ENCODE results near the gene LPCAT3.

The LPCAT3 gene

DNA sequence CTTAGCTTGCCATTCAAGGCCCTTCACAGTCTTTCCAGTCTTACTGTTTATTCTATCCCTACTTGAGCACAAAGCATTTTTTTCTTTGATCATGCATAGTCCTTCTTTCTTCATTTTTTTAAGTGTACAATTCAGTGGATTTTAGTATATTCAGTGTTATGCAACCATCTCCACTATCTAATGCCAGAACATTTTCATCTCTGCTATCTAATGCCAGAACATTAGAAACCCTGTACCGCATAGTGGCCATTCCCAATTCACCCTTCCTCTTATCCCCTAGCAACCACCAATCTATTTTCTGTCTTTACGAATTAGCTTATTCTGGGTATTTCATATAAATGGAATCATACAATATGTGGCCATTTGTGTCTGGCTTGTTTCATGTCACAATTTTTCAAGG lies 13.4 kb downstream of the LPCAT3 start:
- DNase-seq: no peak
- intact Hi-C loops (cut with DNase I): no loop called here

DNA sequence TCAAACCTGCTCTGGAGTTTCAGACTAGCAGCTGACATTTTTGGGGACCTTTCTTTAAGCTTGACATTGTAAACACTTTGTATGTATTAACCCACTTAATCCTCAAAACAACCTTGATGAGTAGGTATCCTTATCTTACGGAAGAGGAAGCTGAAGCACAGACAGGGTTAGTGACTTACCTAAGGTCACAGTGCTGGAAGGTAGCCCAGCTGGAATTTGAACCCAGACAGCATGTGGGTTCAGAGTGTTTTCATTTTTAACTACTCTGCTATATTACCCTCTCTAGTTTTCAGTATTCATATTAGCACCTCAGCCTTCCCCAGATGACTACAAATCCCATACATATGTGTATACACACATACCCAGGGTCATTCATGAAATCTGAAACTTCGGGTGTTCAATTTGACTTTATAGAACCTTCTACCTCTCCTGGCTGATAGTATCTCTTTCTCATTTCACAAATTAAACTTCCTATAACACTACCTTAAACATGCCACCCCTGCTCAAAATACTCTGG lies 13.9 kb downstream of the LPCAT3 start:
- intact Hi-C loops (cut with DNase I): no loop called here
- no peak for DNase-seq

DNA sequence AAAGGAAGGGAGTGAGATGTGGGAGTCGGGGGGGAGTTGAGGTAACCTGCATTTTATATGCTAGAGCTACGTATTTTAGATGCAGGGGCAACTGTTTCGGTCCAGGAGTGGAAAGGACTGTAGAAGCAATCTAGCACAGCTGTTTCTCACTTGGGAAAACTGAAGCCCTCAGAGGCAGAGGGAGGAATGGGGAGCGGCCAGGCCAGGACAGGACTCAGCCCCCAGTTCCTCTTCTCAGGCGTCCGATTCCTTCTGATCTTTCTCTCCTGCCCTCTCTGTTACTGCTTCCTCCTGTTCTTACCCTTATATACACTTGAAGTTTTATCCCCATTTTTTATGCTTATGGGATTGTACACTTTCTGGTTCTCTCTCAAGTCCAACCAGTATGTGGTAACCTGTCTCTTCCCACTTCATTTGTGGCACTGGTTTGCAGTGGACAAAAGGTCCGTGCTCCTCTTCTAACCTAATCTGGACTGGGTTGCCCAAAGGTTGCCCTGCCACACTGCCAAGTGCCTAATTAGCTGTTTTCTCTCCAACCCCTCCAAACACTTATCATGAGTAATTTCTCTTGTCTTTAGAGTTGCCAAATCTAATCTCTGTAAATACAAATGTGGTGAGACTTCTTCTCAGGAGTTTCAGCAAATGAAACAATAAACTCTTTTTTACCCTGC lies 16.2 kb downstream of the LPCAT3 start:
- intact Hi-C loops (cut with DNase I): no loop called here
- no peak for DNase-seq

DNA sequence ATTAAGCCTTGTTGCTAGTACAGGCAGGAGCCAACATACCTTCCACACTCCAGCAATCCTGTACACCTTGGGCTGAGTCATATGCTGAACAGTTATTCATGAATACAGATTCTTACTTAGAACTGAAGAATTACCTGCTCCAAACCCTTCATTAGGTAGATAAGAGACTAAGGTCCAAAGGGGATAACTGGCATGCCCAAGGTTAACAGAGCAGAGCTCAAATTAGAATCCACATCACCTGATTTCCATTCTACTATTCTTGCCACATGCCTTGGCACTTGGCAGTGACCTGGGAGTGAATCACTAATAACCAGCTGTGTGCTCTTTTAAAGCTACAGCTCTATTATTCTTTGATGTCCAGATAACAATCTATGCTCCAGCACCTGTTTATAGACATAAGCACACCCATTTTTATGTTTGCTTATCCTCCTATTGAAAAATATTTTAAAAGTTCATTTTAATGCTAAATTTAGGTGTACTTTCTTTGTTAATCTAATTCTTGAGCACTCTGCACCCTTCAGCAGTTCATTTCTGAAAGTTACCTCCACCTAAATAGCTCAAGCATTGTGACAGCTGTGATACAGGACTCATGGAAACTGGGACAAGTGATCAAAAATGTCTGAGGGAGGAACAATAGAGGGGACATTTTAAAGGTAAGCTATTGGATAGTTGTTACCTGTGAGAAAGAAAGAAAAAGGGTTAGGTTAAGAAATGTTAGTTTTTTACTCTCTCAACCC lies 19.4 kb downstream of the LPCAT3 start:
- intact Hi-C loops (cut with DNase I): no loop called here
- no peak for DNase-seq

DNA sequence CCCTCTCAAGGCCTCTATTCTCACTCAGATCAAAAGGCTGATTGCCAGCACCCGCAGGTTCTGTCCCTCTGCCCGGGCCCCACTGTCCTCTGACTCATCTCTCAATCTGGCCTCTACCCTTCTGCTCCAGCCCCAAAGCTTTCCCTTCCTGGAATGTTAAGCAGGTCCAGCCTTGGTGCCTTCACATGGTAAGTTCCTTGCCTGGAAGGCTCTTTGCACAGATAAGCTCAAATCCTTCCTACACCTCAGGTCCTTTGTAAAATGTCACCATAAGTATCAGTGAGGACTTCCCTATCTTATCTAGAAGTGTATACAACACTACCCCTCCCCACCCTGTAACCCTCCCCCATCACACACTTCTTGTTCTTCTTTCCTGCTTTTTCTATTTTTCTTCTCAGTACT lies 22.2 kb downstream of the LPCAT3 start:
- intact Hi-C loops (cut with DNase I): no loop called here
- DNase-seq: no peak

DNA sequence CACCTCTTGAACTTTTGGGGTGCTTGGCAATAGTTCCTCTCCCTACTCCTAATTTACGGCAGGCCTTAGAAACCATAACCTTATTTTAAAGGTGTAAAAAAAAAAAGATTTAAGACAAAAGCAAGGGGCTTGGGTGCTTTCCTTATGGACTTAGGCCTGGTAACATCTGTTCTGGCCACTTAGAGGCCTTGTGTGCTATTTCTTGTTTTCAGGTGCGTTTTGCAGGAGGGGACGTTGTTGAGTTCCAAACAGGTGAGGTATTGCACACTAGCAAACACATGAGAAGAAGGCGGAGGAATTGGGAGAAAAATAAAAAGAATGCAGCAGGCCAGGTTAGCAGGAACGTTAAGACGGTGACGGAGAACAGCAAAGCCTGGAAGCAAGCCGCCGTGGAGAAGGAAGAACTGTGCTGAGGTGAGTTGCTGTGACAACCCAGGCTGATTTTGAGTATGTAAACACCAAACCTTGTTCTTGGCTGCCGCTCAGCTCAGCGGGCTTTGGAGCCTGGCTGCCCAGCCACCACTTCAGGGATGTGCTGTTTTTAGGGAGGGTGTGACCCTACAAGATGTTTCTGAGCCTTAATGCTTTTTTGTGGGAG lies 30.2 kb downstream of the LPCAT3 start:
- intact Hi-C loops (cut with DNase I): no loop called here
- peak in 2 of 10 donors; percentile 34 to 71 for DNase-seq

DNA sequence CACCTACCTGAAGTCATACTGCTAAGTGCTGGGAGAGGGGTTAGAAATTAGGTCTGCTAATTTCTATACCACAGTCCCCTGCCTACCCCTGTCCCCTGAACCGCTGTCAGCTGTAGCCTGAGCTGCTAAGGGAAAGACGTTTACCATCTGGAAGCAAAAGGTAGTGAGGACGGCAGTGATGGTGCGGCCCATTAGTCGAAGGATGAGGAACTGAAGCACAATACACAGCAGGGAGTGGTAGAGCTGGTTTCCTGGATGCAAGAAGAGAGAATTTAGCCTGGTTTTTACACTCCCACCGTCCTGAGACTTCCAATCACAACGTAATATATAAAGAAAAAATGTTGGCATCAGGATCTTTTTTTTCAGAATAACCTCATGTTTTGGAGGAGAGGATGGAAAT lies 35.7 kb downstream of the LPCAT3 start:
- intact Hi-C loops (cut with DNase I): no loop called here

DNA sequence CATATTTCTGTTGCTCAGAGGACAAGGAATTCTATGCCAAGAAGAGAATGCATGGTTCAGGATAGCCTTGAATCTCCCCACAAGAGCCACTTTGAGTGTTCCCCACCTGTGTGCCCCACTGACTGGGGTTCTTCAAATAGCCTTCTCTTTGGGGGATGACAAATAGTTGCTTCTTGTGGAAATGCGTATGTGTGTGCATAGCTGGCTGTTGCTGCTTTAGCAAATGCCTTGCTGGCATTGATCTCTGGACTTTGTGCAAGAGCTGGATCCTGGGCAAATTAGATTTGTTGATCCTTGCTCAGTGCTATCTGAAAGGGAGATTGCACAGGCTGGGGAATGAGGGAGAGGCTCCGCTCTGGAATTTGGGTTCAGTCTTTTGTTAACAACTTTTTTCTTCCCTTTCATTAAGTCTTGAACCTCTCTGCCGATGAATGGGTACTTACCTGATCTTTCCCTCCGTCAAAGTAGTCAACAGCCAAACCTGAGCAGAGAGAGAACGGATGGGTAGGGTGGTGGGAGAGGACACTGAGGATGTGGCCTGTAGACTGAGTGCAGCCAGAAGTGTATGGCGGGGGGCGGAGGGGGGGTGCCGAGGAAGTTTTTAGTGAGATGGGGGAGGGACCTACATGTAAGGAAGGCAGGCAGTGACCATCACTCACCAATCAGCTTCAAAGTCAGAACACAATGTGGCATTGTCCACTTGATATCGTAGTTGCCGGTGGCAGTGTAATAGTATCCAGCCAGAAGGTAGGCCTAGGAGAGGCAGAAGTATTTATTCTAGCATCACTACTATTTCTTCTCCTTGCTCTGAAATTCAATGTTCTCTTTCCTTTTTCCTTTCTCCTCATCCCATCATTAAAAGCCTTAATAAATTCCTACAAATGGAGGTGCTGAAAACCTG lies 36.9 kb downstream of the LPCAT3 start:
- no peak for DNase-seq
- intact Hi-C loops (cut with DNase I): no loop called here

More for the DNA sequence above, 35.7 kb downstream of the LPCAT3 start:
- no peak for DNase-seq

DNA sequence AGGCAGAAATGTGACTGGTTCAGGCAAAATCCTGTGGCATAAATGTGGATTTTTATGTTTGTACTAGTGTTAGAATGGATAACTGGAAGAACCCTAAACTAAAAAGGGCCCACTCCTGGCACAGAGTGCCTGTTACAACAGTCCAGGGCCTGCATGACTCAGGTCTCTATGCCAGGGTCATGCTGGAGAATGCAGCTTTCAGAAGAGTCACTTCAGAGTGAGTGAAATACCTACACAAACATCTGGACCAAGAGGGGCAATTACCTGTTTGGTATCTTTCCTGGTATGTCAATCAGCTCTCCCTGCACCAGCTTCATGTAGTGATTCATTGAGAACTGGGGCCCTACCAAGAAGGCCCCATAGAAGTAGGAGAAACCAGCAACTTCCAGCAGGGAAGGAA lies 37.5 kb downstream of the LPCAT3 start:
- no peak for DNase-seq
- intact Hi-C loops (cut with DNase I): no loop called here

DNA sequence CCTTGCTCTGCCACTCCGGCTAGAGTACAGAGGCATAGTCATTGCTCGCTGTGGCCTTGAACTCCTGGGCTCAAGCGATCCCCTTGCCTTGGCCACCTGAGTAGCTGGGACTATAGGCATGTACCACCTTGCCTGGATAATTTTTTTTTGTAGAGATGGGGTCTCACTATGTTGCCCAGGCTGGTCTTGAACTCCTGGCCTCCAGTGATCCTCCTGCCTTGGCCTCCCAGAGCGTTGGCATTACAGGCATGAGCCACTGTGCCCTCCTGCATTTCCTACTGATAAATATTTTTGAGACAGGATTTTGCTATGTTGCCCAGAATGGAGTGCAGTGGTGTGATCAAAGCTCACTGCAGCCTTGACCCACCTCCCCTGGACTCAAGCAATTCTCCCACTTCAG lies 38.2 kb downstream of the LPCAT3 start:
- intact Hi-C loops (cut with DNase I): no loop called here

DNA sequence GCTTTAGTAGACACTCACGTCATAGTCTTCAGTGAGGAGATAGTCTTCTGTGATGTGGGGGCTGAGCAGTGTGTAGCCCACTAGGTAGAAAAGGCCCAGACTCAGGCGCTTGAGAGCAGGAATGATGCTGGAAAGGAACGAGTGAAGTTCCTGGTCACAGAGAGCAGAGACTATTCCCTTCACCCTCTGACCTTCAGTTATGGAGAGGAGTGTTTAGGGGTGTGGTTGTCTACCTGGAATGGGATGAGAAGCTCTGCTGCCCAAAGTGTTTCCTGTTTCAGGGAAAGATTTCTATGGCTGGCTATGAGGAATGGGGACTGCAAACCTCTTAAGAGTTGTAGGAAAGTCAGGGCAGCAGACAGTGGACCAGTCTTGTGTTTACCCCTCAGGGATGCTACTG lies 38.8 kb downstream of the LPCAT3 start:
- DNase-seq: no peak
- intact Hi-C loops (cut with DNase I): loop anchor here (10.0 kb wide), 1 partner anchor 115 kb away; the partner anchor contains the start of gene C1R

More for the DNA sequence above, 38.2 kb downstream of the LPCAT3 start:
- DNase-seq: no peak

DNA sequence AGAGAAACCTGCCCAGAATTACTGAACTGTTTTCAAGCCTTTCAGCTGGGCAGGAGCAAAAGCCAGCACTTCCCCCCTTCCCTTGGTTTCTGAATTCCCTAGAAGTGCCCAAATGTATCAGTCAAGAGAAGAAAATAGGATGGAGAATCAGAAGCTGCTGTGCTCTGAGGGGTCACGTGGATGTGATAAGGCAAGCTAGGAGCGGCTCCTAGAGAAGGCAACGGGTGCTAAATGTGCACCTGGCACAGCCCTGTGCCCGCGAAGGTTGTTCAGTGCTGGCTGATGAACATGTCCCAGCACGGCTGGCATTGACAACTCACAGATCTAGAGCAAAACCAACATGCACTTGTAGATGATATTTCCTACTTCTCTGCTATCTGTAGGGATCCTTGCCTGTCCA lies 39.3 kb downstream of the LPCAT3 start:
- DNase-seq: peak in 1 of 10 donors; percentile 58
- intact Hi-C loops (cut with DNase I): loop anchor here (10.0 kb wide), 1 partner anchor 116 kb away; the partner anchor contains the start of gene C1R

DNA sequence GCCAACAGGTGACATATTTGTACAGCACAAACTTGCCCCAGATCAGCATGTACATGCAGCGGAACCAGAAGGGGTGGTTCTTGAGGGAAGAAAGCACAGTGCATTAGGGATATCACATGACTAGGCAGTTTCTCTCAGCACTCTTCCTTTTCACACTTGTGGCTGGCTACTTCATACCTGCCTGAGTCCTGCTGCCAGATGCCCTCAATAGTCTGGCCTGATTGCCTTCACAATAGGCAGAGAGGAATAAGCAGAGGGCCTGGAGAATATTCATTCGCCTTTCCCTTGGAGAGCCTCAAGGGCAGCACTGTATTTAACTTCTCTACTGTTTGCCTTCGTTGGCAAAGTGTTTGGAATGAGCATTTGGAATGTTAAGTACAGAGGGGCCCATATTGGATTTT lies 39.7 kb downstream of the LPCAT3 start:
- DNase-seq: no peak
- intact Hi-C loops (cut with DNase I): loop anchor here (10.0 kb wide), 1 partner anchor 116 kb away; the partner anchor contains the start of gene C1R

DNA sequence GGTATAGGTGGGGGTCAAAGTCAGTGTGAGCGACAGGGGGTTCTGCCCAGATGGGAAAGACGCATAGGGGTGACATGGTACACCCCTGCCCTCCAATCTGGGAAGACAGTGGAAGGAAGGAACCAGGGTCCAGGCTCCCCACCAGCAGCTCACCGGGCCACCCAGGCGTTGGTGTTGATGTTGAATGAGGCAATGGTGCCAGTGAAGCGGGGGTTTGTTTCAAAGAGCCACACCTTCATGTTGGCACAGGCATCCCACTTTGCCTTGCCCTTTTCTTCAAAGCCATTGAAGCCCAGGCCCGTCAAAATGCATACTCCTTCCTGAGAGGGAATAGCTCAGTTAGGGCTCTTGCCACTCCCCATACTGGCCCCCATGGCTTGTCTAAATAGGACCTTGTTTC lies 40.1 kb downstream of the LPCAT3 start:
- intact Hi-C loops (cut with DNase I): loop anchor here (10.0 kb wide), 1 partner anchor 117 kb away; the partner anchor contains the start of gene C1R
- peak in 1 of 10 donors; percentile 51 for DNase-seq

DNA sequence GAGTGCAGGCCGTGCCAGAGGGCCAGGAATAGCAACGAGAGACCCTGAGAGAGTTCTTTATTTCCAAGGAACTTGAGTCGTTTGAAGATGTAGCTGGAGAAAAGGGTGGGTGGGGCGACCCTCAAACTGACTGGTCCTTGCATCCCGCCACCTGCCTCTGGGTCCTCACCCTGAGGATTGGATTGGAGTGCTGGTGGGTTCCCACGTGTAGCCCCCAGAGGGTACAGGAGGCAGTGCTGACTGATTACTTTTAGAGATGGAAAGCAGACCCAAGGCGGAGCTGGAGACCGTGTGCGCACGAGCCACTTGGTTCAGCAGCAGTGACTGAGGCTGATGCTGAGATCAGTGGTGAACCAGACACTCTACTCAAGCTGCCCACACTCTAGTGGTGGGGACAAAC lies 40.6 kb downstream of the LPCAT3 start:
- DNase-seq: peak in 1 of 10 donors; percentile 57
- intact Hi-C loops (cut with DNase I): loop anchor here (10.0 kb wide), 1 partner anchor 117 kb away; the partner anchor contains the start of gene C1R

DNA sequence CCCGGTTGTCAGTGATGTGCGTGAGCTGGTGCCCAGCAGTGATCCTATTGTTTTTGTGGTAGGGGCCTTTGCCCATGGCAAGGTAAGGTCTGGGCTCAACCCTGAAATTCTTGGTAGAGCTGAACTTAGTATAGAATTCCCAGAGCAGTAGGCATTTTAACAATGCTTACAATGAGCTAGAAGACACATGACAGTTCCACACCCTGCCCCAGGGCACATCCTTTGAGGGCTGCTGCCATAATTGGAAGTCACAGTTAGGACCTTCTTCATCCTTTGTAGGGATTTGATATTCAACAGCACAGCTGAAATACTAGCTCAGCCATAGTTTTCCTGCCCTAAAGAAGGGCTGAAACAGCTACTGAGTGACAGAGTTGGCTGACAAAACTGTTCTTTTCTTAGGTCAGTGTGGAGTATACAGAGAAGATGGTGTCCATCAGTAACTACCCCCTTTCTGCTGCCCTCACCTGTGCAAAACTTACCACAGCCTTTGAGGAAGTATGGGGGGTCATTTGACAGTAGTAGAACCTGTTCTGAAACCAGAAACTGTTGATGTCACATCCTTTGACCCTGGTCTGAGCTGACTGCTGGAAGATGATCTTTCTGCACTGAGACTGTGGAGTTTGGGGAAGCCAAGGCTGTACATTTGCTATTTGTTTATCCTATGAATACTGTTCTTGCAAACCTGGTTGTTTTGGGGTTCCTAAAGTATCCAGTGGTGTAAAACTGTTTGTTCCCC lies 42.8 kb downstream of the LPCAT3 start:
- intact Hi-C loops (cut with DNase I): loop anchor here (10.0 kb wide), 1 partner anchor 119 kb away; the partner anchor contains the start of gene C1R

DNA sequence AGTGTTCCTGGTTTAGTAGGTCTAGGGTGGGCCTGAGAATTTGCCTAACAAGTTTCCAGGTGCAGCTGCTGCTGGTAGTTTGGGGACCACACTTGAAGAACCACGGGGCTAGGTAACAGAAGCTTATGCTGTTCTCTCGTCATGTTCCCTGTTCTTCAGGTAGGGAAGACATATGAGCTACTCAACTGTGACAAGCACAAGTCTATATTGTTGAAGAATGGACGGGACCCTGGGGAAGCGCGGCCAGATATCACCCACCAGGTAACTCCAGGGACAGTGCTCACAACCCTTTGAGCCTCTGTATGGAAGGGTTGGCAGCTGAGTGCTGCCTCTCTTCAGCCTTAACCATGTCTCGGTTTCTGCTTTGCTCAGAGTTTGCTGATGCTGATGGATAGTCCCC lies 44.1 kb downstream of the LPCAT3 start:
- intact Hi-C loops (cut with DNase I): loop anchor here (10.0 kb wide), 1 partner anchor 121 kb away; the partner anchor contains the start of gene C1R
- no peak for DNase-seq

More for the DNA sequence above, 42.8 kb downstream of the LPCAT3 start:
- DNase-seq: no peak

DNA sequence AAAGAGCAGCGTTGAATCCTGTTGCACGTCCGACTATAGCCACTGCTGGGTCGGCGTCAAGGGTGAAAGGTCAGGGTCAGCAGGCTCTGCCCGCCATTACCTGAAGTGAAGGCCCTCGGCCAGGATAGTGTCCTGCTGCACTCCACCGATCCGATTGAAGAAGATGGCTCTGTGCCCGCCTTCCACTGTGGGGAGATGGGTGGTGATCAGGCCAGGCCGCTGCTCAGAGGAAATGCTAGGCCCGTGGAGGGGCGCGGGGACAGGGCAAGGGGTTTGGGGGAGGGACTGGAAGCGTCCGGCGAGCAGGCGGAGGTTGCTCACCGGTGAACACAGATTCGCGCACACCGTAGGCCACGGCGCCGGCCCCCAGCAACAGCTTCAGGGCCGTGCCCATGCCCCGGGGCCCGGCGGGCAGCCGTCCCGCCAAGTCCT lies 48.2 kb downstream of the LPCAT3 start:
- peak in 1 of 10 donors; percentile 84 for DNase-seq
- intact Hi-C loops (cut with DNase I): loop anchor here (1.0 to 10.0 kb wide), 2 partner anchors 48 to 125 kb away; partner anchors contain the start of genes C1R and LPCAT3

DNA sequence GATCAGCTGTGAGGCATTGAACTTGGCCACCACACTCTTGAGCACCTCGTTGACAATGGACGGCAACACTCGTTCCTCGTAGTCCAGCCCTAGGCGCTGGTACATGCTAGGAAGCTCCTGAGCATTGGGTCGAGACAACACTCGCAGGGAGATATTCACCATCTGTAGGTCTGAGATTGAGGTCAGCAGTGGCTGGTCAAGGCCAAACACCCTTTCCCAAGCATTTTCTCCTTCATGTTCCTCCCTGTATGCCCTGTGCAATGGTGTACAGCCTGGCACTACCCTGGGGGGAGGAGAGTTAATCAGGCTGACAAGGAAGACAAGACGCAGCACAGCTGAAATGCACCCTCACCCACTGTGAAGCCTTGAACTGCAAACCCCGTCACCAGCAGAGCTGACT lies 49.9 kb downstream of the LPCAT3 start:
- DNase-seq: peak in 2 of 10 donors; percentile 31 to 49
- intact Hi-C loops (cut with DNase I): loop anchor here (2.0 kb wide), 1 partner anchor 30 kb away; no protein-coding TSS in a partner anchor

Data from posterior cingulate gyrus (tissue), 11 donors.